ENCODE measurements around the gene SPACA5.

GRCh38 chrX:48002929-48003328 is 3.9 kb upstream of the SPACA5 start:
- TF ChIP-seq CTCF (IDR thresholded peaks at IDR 0.05) = no peak
- TF ChIP-seq EZH2 (IDR thresholded peaks at IDR 0.05) = no peak
- TF ChIP-seq EZH2phosphoT487 (IDR thresholded peaks at IDR 0.05) = no peak
